Subcutaneous abdominal adipose tissue (tissue), 5 donors: ENCODE results near the gene REEP1.

Experiments
- H3K27ac ChIP-seq: one replicate; pipeline ENCODE4 v1.7.0; 2013; ENCODE audit warnings: low read depth, mild to moderate bottlenecking, inconsistent platforms, low read length, moderate library complexity
- H3K27me3 ChIP-seq, 5 donors: one replicate each; pipeline ENCODE4 v1.7.0; 2013; ENCODE audit warnings: low read length in 5 of 5, inconsistent platforms in 1 of 5; ENCODE audit not compliant: control insufficient read depth in 5 of 5, insufficient read depth in 4 of 5
- H3K36me3 ChIP-seq, 5 donors: one replicate each; pipeline ENCODE4 v1.7.0; 2013; ENCODE audit warnings: low read length in 5 of 5; ENCODE audit not compliant: control insufficient read depth in 5 of 5, insufficient read depth in 5 of 5
- H3K4me1 ChIP-seq, 5 donors: one replicate each; pipeline ENCODE4 v1.7.0; 2013; ENCODE audit warnings: low read length in 5 of 5, mild to moderate bottlenecking in 3 of 5, moderate library complexity in 1 of 5; ENCODE audit not compliant: control insufficient read depth in 5 of 5, insufficient read depth in 5 of 5
- H3K4me3 ChIP-seq, 5 donors: one replicate each; pipeline ENCODE4 v1.7.0; 2013; ENCODE audit warnings: low read length in 5 of 5, low read depth in 1 of 5
- H3K9ac ChIP-seq, 5 donors: one replicate each; pipeline ENCODE4 v1.7.0; 2013; ENCODE audit warnings: low read length in 5 of 5, mild to moderate bottlenecking in 4 of 5, moderate library complexity in 3 of 5
- H3K9me3 ChIP-seq, 5 donors: one replicate each; pipeline ENCODE4 v1.7.0; 2013; ENCODE audit warnings: low read length in 5 of 5; ENCODE audit not compliant: control insufficient read depth in 5 of 5
- donor health status: healthy.
- donor health status: healthy.
- donor health status: healthy.
- donor health status: healthy.
- donor health status: healthy.

REEP1 gene

GRCh38 chr2:86309966-86310365 lies 27.5 kb downstream of the REEP1 start:
- no peak overlapping the region for H3K4me3 ChIP-seq
- no peaks in the 10 kb centered on the region for H3K36me3 ChIP-seq
- no peaks in the 10 kb centered on the region for H3K4me1 ChIP-seq
- no peak overlapping the region for H3K9ac ChIP-seq
- peaks cover 0 to 9% (median 4%) of the 10 kb centered on the region in 5 donors for H3K27me3 ChIP-seq
- no peak overlapping the region for H3K27ac ChIP-seq
- H3K9me3 ChIP-seq: no peaks in the 10 kb centered on the region

- H3K9ac ChIP-seq: no peak overlapping the region
- no peak overlapping the region for H3K27ac ChIP-seq
- H3K36me3 ChIP-seq: no peaks in the 10 kb centered on the region
- peaks cover 0 to 9% (median 4%) of the 10 kb centered on the region in 5 donors for H3K27me3 ChIP-seq
- no peaks in the 10 kb centered on the region for H3K9me3 ChIP-seq
- H3K4me1 ChIP-seq: no peaks in the 10 kb centered on the region
- H3K4me3 ChIP-seq: no peak overlapping the region
These were observed 28.3 kb downstream of the REEP1 start for GRCh38 chr2:86308984-86309695.

- no peaks in the 10 kb centered on the region for H3K36me3 ChIP-seq
- no peak overlapping the region for H3K27ac ChIP-seq
- no peak overlapping the region for H3K9ac ChIP-seq
- H3K4me3 ChIP-seq: no peak overlapping the region
- peaks cover 0 to 9% (median 4%) of the 10 kb centered on the region in 5 donors for H3K27me3 ChIP-seq
- no peaks in the 10 kb centered on the region for H3K4me1 ChIP-seq
- no peaks in the 10 kb centered on the region for H3K9me3 ChIP-seq
These were observed 29.1 kb downstream of the REEP1 start for GRCh38 chr2:86308356-86308755.

- no peaks in the 10 kb centered on the region for H3K36me3 ChIP-seq
- peaks cover 0 to 2% (median 0%) of the 10 kb centered on the region in 5 donors for H3K4me1 ChIP-seq
- H3K27ac ChIP-seq: no peak overlapping the region
- H3K9ac ChIP-seq: no peak overlapping the region
- no peak overlapping the region for H3K4me3 ChIP-seq
- H3K9me3 ChIP-seq: no peaks in the 10 kb centered on the region
- H3K27me3 ChIP-seq: peaks cover 0 to 9% (median 4%) of the 10 kb centered on the region in 5 donors
These were observed 30.0 kb downstream of the REEP1 start for GRCh38 chr2:86307431-86307830.

GRCh38 chr2:86305915-86306254 lies 31.5 kb downstream of the REEP1 start:
- H3K9me3 ChIP-seq: no peaks in the 10 kb centered on the region
- H3K27ac ChIP-seq: no peak overlapping the region
- no peaks in the 10 kb centered on the region for H3K36me3 ChIP-seq
- no peak overlapping the region for H3K4me3 ChIP-seq
- peaks cover 0 to 9% (median 4%) of the 10 kb centered on the region in 5 donors for H3K27me3 ChIP-seq
- no peak overlapping the region for H3K9ac ChIP-seq
- H3K4me1 ChIP-seq: peaks cover 0 to 11% (median 6%) of the 10 kb centered on the region in 5 donors

- no peak overlapping the region for H3K27ac ChIP-seq
- no peak overlapping the region for H3K4me3 ChIP-seq
- no peaks in the 10 kb centered on the region for H3K36me3 ChIP-seq
- H3K9me3 ChIP-seq: no peaks in the 10 kb centered on the region
- peaks cover 0 to 11% (median 6%) of the 10 kb centered on the region in 5 donors for H3K4me1 ChIP-seq
- no peak overlapping the region for H3K9ac ChIP-seq
- peaks cover 0 to 9% (median 4%) of the 10 kb centered on the region in 5 donors for H3K27me3 ChIP-seq
These were observed 32.1 kb downstream of the REEP1 start for GRCh38 chr2:86305195-86305914.

GRCh38 chr2:86304416-86304815 lies 33.0 kb downstream of the REEP1 start:
- Histone ChIP-seq H3K27me3 (peaks cover 0 to 9% (median 6%) of the 10 kb centered on the region in 5 donors), H3K36me3 (no peaks in the 10 kb centered on the region), H3K4me1 (peaks cover 0 to 11% (median 6%) of the 10 kb centered on the region in 5 donors)

GRCh38 chr2:86302320-86302719 lies 35.1 kb downstream of the REEP1 start:
- H3K27me3 ChIP-seq: peaks cover 0 to 9% (median 6%) of the 10 kb centered on the region in 5 donors
- H3K27ac ChIP-seq: no peak overlapping the region
- H3K4me1 ChIP-seq: peaks cover 0 to 21% (median 6%) of the 10 kb centered on the region in 5 donors
- H3K36me3 ChIP-seq: no peaks in the 10 kb centered on the region
- no peak overlapping the region for H3K9ac ChIP-seq
- H3K4me3 ChIP-seq: no peak overlapping the region
- no peaks in the 10 kb centered on the region for H3K9me3 ChIP-seq

More at GRCh38 chr2:86304416-86304815, 33.0 kb downstream of the REEP1 start:
- Histone ChIP-seq H3K27ac (no peak overlapping the region), H3K9ac (no peak overlapping the region), H3K4me3 (no peak overlapping the region), H3K9me3 (no peaks in the 10 kb centered on the region)

- peaks cover 0 to 9% (median 6%) of the 10 kb centered on the region in 5 donors for H3K27me3 ChIP-seq
- H3K9ac ChIP-seq: no peak overlapping the region
- no peaks in the 10 kb centered on the region for H3K36me3 ChIP-seq
- H3K27ac ChIP-seq: no peak overlapping the region
- H3K9me3 ChIP-seq: no peaks in the 10 kb centered on the region
- H3K4me1 ChIP-seq: peaks cover 0 to 21% (median 6%) of the 10 kb centered on the region in 5 donors
- H3K4me3 ChIP-seq: no peak overlapping the region
These were observed 35.7 kb downstream of the REEP1 start for GRCh38 chr2:86301711-86302202.

GRCh38 chr2:86301009-86301408 lies 36.4 kb downstream of the REEP1 start:
- Histone ChIP-seq H3K9me3 (no peaks in the 10 kb centered on the region), H3K4me3 (no peak overlapping the region), H3K9ac (no peak overlapping the region), H3K4me1 (peaks cover 0 to 21% (median 6%) of the 10 kb centered on the region in 5 donors), H3K27me3 (peaks cover 0 to 9% (median 6%) of the 10 kb centered on the region in 5 donors), H3K27ac (no peak overlapping the region), H3K36me3 (no peaks in the 10 kb centered on the region)
